HEK293 (cell line): ENCODE data around the gene MLLT11.
"Not testable (repeated sequence)": the region's sequence is repeated elsewhere in the genome, so short reads cannot be mapped to it uniquely, and the experiment has no call there.

Experiments
- ZNF529 ChIP-seq: fragments of 450-650 bp; formaldehyde crosslinking; IDR thresholded peaks from 2 replicates; pipeline ENCODE4 v1.5.1; 2017; ENCODE audit warnings: missing genetic modification characterization, missing biosample characterization; ENCODE audit not compliant: insufficient replicate concordance
- TF ChIP-seq, protein P1 (sequence below): fragments of 450-650 bp; formaldehyde crosslinking; IDR thresholded peaks from 2 replicates; pipeline ENCODE4 v1.5.1; 2016; ENCODE audit warnings: missing biosample characterization, missing genetic modification characterization

GRCh38 chr1:151097426-151097825, 37.2 kb downstream of the MLLT11 start:
- TF ChIP-seq ZNF529 (tag by site-specific recombination), result not testable (repeated sequence)
- TF ChIP-seq, protein P1, sequence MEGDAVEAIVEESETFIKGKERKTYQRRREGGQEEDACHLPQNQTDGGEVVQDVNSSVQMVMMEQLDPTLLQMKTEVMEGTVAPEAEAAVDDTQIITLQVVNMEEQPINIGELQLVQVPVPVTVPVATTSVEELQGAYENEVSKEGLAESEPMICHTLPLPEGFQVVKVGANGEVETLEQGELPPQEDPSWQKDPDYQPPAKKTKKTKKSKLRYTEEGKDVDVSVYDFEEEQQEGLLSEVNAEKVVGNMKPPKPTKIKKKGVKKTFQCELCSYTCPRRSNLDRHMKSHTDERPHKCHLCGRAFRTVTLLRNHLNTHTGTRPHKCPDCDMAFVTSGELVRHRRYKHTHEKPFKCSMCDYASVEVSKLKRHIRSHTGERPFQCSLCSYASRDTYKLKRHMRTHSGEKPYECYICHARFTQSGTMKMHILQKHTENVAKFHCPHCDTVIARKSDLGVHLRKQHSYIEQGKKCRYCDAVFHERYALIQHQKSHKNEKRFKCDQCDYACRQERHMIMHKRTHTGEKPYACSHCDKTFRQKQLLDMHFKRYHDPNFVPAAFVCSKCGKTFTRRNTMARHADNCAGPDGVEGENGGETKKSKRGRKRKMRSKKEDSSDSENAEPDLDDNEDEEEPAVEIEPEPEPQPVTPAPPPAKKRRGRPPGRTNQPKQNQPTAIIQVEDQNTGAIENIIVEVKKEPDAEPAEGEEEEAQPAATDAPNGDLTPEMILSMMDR (tag by site-specific recombination), result not testable (repeated sequence)
